Stimulated activated CD4-positive, alpha-beta T cell treated with anti-CD3 and anti-CD28 coated beads, Interleukin-1b, Interleukin-23, amount 100 ng/mL, for 4 hours (primary cell): ENCODE data around the gene RPS6KA2.

ENCODE experiments used
- DNase-seq, 2 donors: peaks; one replicate each; pipeline ENCODE4 v3.0.0-alpha.2; 2020; ENCODE audit warnings: low read depth in 2 of 2

Gene RPS6KA2

DNA sequence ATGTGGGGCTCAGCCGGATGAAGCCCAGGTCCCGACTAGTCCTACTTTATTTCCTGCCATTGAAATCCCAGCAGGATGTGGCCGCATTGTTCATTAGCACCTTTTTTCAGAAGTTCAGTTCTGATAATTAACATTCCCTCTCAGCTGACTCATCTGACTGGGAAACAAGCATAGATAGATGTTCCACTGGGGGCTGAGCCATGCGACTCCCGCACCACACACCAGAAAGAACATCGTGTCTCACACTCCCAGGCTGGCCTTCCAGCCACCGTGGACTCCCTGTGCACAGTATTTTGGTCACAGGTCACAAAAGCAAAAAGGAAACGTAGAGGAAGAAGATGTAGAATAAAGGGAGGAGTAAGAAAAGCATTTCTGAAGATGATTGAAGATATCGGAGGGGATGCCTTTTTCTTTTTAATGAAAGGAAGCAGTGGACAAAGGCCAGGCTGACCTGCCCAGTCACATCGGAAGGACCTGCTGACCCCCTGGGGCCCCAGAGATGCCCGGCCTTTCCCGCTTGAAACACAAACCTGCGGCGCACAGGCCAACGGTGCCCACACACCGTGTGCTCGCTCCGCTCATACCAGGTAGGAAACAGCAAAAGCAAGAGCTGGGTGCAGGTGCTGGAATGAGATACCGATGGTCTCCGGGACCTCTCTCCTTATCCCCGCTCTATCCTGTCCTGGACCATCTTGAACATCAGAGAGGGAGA, 11.8 kb downstream of the RPS6KA2 start:
- no peak for DNase-seq

DNA sequence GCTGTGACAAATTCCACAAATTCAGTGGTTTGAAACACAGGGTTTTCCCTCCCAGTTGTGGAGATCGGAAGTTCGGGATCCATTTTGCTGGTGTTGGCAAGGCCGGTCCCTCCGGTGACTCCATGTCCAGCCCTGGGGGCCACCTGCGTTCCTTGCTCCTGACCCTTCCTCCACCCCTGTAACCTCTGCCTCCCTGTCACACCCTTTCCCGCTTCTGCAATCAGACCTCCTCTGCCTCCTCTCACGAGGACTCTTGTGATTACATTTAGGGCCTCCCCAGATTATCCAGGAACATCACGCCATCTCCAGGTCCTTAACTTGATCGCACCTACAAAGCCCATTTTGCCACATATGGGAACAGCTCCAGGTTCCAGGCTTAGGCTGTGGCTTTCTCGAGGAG, 12.5 kb downstream of the RPS6KA2 start:
- DNase-seq = no peak

DNA sequence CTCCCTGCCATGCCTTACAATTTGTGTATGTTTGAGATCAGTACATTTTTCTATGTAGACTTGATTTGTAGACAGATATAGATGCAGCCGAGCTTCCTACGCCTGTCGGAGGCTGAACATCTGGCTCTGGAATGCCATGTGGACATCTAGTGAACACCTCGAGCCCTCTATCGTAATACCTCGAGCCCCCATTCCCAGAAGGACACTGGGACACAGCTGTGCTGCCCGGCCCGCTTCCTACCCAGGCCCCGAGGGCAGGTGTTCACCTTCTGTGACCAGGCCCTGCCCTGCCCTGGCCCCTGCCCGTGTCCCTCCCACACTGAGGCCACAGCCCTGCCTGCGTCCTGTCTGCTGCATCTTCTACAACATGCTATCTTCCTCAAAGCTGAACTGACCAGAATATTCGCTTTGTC, 12.9 kb downstream of the RPS6KA2 start:
- no peak for DNase-seq

DNA sequence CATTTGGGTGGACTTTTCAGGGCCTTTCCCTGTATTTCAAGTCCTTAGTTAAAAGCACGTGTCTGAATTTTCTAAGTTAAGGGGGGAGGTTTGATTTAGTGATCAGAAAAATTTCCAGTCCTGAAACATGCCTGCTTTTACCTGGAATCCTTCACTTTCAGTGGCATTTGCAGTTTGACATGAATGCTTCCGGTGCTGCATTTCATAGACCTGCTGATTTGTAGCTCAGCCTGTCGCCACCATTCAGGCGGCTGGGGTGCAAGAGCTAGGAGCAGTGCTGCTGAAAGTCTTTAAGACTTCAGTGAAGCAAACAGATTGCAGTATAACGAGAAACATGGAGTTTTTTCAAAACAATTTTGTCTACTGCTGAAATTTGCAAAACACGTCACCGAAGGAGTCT, 14.0 kb downstream of the RPS6KA2 start:
- DNase-seq = no peak

DNA sequence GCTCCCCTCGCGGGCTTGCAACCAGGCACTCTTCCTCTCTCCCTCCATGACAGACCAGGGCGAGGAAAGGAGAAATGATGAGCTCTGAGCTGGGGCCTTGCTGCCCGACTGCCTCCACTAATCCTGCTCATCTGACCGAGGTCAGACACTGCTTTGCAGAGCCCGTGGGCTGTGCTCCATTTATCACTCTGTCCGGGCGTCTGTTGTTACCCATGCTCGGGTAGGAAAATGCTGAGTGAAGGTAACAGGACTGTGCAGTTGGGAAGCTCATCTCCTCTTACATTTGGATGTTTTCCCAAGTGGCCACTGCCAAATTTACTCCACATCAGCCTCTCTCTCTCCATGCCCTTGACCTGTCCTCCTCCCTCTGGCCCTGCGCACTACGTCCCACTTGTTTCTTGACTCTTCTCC, 14.6 kb downstream of the RPS6KA2 start:
- DNase-seq = no peak

DNA sequence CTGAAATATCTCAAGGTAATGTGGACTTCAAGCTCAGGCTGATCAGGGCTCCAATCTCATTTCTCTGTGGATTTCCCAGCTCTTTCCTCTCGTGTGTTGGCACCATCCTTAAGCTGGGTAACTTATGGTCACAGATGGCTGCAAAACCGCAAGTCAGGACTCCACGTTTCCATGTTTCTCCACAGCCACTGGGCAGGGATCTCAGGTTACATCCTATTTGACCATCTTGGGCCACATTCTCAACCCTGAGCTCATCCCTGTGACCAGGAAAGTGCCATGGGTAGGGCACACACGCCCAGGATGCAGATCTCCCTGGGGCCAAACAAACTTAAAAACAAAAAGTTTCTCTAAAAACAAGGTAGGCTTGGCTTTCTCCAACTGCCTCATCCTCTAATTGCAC, 15.4 kb downstream of the RPS6KA2 start:
- no peak for DNase-seq

DNA sequence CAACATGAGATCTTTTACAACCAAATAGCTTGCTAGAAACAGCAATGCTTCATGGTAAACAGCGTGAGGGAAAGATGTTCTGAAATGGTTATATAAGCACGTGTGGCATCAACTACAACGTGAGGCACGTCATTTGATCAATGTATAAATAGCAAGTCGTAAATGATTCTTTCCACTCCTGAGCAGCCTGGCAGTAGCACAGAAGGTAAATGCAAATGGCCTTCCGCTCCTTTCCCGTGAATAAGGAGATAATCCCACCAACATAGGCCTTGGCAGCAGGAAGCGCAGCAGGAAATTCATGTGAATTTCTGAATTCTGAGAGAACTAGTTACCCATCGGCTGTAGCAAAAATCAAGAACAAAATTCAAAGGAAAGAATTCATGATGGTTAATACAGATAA, 17.0 kb downstream of the RPS6KA2 start:
- no peak for DNase-seq

DNA sequence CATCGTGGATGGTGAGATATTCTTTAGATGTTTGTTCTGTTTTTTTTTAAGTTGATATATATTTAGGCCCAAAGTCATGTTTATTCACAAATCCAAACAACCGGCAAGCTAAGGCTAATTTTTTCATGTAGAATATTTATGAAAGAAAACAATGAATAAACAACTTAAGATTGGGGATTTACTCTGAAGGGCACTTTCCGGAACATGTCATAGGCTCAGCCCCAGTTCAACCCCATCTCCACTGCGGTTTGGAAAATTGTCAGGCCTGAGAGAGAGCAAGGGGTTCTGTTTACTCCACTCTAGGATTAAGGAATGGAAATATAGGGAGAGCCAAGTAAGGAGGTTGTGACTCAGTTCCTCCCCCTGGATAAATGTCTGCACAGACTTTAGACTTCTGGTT, 18.3 kb downstream of the RPS6KA2 start:
- no peak for DNase-seq

DNA sequence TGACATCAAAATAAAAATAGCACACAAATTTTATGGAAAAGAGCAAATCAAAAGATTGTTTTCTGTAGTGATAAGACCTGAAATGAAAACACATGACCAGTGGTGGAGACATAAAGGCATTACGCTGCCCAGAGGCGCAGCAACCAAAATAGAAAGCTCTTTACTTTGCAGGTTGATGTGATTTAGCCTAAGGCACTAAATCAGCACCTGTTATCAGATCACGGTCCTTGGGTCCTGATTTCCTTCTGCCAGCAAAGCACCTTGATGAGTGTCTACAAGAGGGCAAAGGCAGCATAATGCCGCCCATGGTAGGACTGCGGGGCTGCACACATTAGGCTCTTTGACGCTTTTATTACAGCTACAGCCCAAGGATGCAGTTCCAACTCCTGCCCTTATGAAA, 21.3 kb downstream of the RPS6KA2 start:
- DNase-seq = no peak

DNA sequence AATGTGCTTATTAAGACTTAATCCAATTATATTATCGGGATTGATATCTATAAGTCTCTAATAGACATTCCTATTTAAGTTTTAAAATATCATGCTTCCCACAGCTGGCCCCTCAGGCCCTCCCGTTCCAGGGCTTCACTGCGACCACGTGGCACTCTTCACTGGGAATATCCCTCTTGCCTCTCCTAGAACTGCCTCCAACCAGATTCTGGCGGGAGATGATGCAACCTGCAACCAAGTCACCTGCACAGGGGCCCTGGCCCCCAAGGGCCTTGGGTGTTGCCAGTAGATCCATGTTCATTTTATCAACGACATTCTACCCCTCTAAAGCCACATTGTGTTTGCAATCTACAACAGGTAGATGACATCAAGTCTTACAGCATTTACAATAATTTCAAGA, 22.1 kb downstream of the RPS6KA2 start:
- no peak for DNase-seq

DNA sequence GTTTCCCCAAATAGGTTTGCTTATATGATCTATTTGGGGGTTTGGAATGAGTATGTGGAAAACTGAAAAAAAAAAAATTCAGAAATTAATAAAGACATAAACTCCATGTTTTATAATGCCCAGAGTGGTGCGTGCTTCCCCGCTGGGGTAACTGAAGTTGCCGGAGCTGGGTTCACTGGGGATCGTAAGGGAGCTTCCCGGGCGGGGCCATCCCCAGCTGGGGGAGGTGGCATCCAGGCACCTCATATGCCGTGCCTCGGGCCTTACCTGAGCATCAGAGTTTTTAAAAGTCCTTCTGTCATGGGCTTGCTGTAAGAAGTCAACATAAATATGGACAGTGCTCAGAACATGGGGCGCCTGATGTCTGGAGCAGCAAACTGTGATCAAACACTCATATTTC, 22.7 kb downstream of the RPS6KA2 start:
- no peak for DNase-seq

DNA sequence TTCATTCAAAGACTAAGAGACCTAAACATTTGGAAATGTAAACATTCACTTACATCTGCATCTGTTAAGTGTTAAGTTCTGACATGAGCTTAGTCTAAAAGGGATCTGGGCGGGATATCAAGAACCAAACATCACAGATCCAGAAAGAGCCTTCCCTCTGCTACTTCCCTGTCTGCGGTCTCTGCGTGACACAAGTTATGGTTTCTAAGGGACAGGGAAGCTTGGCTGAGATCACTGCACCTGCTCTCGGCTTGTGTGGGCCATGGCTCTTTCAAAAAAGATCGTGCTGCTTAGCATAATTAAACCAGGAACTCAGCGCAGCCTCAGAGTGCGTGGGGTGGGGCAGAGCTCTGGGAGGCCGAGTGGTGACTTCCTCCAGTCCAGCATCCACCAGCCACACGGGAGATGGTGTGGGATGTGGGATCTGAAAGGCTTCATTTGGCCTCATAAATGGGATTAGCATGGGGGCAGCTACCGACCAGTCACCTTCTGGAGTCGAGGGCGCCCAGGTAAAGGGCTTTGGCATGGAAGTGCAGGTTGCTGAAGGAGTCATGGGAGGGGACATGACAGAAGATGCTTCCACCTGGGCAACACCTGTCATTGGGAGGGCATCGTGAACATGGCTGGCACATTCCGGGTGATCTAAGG, 23.9 kb downstream of the RPS6KA2 start:
- no peak for DNase-seq

DNA sequence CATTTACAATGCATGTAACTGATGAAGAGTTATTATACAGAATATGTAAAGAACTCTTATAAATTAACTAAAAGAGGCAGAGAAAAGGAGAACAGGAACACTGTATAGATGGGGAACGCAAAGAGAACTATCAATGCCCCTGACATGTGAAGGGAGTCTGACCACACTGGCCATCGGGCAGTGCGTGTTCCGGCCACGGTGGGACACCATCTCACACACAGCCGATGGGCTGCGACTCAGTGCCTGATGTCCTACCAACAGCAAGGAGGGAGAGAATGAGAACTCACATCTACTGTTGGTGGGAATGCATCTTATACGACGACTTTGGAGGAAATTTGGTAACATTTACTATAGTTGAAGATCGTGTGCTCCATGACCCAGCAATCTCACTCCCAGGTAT, 25.1 kb downstream of the RPS6KA2 start:
- no peak for DNase-seq

DNA sequence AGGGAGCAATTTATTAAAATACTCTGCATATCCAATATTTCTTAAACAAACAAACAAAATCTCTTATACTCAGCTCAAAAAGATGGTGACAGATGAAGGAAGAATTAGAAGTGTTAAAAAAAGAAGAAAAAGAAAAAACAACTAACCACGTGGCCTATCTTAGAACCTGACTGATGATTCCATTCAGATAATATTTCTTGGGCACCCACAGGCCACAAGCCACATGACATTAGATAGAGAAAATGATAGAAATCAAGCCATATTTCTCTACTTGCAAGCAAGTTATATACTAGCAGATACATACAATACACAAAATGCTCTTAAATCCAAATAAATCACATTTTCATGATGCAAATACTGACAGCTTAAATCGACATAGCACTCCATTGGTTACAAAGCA, 26.1 kb downstream of the RPS6KA2 start:
- no peak for DNase-seq

DNA sequence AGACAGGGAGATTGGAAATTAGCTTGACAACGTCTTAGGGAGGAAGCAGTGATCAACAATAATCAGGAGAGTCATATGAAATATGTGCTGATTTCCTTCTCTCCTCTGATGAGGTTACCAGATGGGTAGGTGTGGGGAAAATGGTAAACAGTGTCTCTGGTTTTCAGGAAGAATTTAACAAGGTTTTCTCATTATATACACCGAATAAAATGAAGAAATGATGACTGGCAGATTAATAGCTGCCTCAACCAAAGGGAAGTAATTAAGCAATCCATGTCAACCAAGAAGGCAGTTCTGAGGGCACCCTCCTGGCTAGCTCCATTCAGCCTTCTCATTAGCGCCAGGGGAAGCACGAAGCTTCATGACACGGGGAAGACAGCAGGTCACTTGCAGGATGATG, 27.8 kb downstream of the RPS6KA2 start:
- DNase-seq = no peak

DNA sequence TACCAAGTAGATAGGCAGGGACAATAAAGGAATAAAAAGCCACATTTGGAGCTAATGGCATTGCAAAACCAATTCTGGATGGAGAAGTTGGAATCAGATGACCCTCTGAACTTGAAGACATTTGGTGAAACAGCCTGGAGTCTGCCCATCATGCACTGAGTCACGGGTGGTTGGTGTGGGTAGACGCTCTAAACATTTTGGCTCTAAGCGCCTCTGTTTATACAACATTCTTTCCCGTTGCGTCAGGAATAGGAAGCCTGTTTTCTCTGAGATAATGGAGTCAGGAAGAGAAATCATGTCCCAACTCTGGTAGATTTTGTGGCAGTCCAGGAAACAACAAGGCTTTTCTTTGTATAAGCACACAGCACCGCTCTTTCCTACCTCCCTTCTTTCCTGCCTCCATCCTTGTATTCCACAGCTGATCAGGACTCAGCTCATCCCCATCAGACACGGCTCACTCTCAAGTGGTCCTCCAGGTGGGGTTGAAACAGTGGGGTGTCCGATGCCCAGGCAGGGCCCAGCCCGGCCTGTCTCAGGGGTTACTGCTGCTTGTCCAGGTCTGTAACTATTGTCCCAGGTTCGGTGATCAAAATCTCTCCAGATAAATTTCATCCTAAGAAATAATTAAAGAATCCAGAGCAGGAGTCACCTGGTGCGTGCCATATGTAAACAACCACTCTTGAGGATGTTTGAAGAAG, 28.5 kb downstream of the RPS6KA2 start:
- DNase-seq = no peak

DNA sequence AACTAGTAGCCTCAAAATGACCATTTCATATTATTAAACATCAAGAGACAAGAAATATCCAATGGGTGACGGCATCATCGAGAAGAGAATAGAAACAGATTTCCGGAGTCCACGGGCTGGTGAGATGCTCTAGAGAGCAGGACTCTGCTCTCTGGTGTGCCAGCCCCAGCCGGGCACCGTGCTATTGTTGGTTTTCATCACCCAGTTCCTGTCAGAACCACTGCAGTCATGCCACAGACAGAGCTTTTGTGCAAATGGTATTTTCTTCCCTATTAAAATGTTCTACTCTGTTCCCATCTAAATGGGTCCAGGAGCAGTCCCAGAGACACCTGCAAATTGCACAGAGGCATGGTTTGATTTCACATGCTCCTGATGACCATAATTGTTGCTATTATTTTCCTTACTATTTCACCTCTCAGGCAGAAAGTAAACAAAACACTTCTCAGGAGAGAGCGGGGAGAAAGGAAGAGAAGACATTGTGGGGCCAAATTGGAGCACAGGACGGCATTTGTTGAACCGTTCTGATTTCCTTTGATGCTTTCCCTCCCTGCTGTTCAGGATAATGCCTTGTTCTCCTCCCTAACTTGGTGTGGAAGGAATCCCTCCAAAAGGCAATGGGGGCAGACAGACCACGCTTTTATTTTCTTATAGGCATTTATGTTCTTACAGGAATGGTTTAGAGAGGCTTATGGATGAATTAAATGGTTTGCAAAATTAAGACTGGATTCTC, 29.2 kb downstream of the RPS6KA2 start:
- no peak for DNase-seq

DNA sequence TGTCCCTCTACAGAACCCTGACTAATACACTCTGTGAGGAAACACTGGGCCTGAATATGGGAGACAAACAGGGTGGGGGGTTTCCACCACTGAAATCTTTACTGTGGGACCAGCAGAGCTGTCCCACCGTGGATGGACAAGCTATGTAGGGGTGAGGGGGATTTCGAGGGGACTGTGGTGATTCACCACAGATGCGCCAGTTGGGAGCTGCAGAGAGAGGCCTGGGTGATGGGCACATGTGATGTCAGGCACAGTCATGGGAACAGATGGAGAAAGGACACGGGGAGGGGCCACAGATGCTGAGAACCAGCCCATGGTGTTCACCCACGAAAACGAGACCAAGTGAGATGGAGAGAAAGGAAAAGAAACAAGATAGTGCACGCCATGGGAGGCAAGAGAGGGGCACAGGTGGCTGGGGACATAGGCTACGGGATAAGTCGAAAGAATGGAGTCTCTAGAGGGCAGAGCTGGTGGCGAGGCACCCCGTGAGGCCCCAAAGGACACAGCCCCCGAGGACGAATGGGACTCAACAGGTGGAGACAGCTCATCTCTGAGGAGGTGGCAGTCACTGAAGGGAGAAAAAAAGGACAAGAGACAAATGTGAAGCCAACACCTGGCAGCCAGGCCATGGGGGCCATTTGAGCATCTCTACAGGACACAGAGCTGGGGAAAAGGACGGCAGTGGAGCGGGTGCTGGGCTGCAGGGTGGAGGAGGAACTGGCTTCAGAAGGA, 30.1 kb downstream of the RPS6KA2 start:
- no peak for DNase-seq

DNA sequence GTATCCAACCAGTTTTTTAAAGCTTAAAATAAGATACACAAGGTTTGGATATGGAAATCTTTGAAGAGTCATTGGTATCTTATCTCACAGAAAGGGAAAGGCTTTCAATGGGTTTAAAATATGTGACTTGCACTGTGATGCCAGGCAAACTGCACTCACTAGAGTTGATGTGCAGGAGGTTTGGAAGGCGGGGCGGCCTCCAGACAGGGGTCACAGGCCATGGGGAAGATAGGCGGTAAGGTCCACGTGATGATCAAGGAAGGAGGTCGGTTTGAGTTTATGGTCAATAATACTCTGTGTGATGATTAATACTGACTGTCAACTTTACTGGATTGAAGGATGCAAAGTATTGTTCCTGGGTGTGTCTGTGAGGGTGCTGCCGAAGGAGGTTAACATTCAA, 31.1 kb downstream of the RPS6KA2 start:
- DNase-seq = no peak

DNA sequence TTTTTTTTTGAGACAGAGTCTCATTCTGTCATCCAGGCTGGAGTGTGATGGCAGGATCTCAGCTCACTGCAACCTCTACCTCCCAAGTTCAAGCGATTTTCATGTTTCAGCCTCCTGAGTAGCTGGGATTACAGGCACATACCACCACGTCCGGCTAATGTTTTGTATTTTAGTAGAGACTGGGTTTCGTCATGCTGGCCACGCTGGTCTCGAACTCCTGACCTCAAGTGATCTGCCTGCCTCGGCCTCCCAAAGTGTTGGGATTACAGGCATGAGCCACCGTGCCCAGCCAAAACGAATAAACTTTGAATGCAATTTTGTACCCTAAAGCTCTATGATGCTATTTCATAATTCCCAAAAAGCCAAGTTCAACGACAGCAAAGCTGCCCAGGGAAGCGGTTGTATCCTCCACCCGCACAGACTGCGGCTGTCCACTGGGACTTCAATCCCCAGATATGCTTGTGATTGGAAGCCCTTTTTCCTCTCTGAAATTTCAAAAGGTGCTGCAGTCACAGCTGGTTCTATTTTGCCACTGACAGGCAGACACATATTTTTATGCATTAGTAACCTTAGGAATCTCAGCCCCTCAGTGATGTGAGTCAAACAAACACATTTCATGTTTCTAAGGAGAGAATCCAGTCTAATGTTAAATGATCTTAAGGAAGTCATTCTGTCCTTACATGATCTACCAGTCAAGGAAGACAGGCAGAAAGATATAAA, 31.8 kb downstream of the RPS6KA2 start:
- no peak for DNase-seq

DNA sequence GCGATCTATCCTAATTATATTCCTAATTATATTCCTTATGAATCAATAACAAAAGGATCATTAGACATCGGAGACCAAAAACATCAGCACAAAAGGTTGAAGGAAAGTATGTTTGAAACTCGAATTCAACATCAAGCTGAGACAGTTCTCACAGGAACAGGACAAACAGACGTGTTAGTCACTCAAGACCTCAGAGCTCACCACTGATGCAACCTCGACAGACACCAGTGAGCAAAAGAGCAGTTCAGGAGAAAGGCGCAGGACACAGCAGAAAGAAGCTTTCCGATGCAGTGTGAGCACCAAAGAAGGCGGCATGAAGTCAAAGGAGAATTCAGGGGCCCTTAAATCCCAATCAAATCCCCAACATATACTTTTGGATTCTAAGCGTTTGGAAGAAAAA, 34.2 kb downstream of the RPS6KA2 start:
- DNase-seq = no peak
